PC-3 (cell line): ENCODE measurements around the gene TPK1. TPM values are rescaled to one million over a fixed set of nuclear protein-coding genes. Genes with fewer than 3 reads are reported as not detected.

Experiments
- ATAC-seq: fragments of 200-7000 bp; cut with Tn5 transposase; 2 replicates; pipeline ENCODE4 v1.9.1; 2020; ENCODE audit warnings: mild to moderate bottlenecking, moderate library complexity
- BruUV-seq: library from RNA; stranded (reverse); fragments of 400-500 nt; replicated peaks from 2 replicates; lab custom pipeline; 2021; lab: Mats Ljungman, UMichigan
- CTCF ChIA-PET: fragments of 300-600 bp; sonication (Branson Sonifier 250); formaldehyde crosslinking; loops from one replicate; lab custom pipeline; 2022; ENCODE audit warnings: antibody characterized with exemption; lab: Charles Lee
- POLR2A ChIA-PET: fragments of 300-600 bp; sonication (Branson Sonifier 250); formaldehyde crosslinking; loops from one replicate; lab custom pipeline; 2022; ENCODE audit warnings: antibody characterized with exemption; ENCODE audit not compliant: unreplicated experiment; lab: Charles Lee
- DNase-seq: peaks from one replicate; pipeline ENCODE4 v3.0.0-alpha.2; 2015
- H2AFZ ChIP-seq: fragments of 300-600 bp; sonication (generic); 2 replicates; pipeline ENCODE4 v1.6.0; 2016; ENCODE audit warnings: antibody characterized with exemption, low read length
- H3F3A ChIP-seq: fragments of 300-600 bp; sonication (generic); one replicate; pipeline ENCODE4 v1.6.0; 2017; ENCODE audit warnings: antibody characterized with exemption, low read length, control low read depth, mild to moderate bottlenecking; ENCODE audit not compliant: unreplicated experiment
- H3K27ac ChIP-seq: fragments of 300-600 bp; sonication (generic); 2 replicates; pipeline ENCODE4 v1.5.1; 2016; ENCODE audit warnings: mild to moderate bottlenecking, low read length
- H3K27me3 ChIP-seq: fragments of 300-600 bp; sonication (generic); 2 replicates; pipeline ENCODE4 v1.6.1; 2016; ENCODE audit warnings: low read length, mixed read lengths
- H3K36me3 ChIP-seq: fragments of 300-600 bp; sonication (generic); 2 replicates; pipeline ENCODE4 v1.6.1; 2016; ENCODE audit warnings: low read depth, mixed run types, low read length, mixed read lengths
- H3K4me1 ChIP-seq: fragments of 300-600 bp; sonication (generic); 2 replicates; pipeline ENCODE4 v1.5.1; 2016; ENCODE audit warnings: low read length; ENCODE audit not compliant: insufficient read depth
- H3K4me2 ChIP-seq: fragments of 300-600 bp; sonication (generic); 2 replicates; pipeline ENCODE4 v1.6.0; 2016; ENCODE audit warnings: low read length
- H3K4me3 ChIP-seq: fragments of 300-600 bp; sonication (generic); 2 replicates; pipeline ENCODE4 v1.5.1; 2016; ENCODE audit warnings: mild to moderate bottlenecking, low read length, mixed read lengths
- H3K79me2 ChIP-seq: fragments of 300-600 bp; sonication (generic); 2 replicates; pipeline ENCODE4 v1.6.1; 2017; ENCODE audit warnings: low read length, mixed read lengths
- H3K9ac ChIP-seq: fragments of 300-600 bp; sonication (generic); 2 replicates; pipeline ENCODE4 v1.6.0; 2016; ENCODE audit warnings: mild to moderate bottlenecking, low read length
- H3K9me2 ChIP-seq: fragments of 300-600 bp; sonication (generic); replicated peaks from 2 replicates; pipeline ENCODE4 v1.6.1; 2016; ENCODE audit warnings: mixed run types, low read length, mixed read lengths
- H3K9me3 ChIP-seq: fragments of 300-600 bp; sonication (generic); 2 replicates; pipeline ENCODE4 v1.6.1; 2016; ENCODE audit warnings: low read length, mixed read lengths
- H4K20me1 ChIP-seq: fragments of 300-600 bp; sonication (generic); 2 replicates; pipeline ENCODE4 v1.6.1; 2016; ENCODE audit warnings: low read length, mixed read lengths
- EZH2 ChIP-seq: fragments of 300-600 bp; sonication (generic); IDR thresholded peaks from one replicate; pipeline ENCODE4 v1.6.1; 2017; ENCODE audit warnings: antibody characterized with exemption, mild to moderate bottlenecking, low read length; ENCODE audit not compliant: unreplicated experiment
- EZH2phosphoT487 ChIP-seq: fragments of 300-600 bp; sonication (generic); IDR thresholded peaks from 2 replicates; pipeline ENCODE4 v1.6.1; 2018; ENCODE audit warnings: mild to moderate bottlenecking, antibody characterized with exemption, low read length, borderline replicate concordance
- intact Hi-C: fragments of 100-400 bp; cut with micrococcal nuclease; formaldehyde crosslinking; loops from 2 replicates; pipeline ENCODE4 v1.9.0; 2023
- total RNA-seq: library from RNA; depleted of rRNA; stranded (reverse); fragments of >200 nt; gene quantifications from 2 replicates; pipeline ENCODE4 v1.2.3, GENCODE V29; 2014
- TF ChIP-seq, protein P1 (sequence below): fragments of 300-600 bp; sonication (generic); conservative IDR thresholded peaks from 2 replicates; pipeline ENCODE4 v1.5.1; 2017; ENCODE audit warnings: antibody characterized with exemption, low read depth, mild to moderate bottlenecking, low read length

Gene TPK1
- total RNA-seq, 1 experiment from 2014 or later: 4.5 TPM

DNA sequence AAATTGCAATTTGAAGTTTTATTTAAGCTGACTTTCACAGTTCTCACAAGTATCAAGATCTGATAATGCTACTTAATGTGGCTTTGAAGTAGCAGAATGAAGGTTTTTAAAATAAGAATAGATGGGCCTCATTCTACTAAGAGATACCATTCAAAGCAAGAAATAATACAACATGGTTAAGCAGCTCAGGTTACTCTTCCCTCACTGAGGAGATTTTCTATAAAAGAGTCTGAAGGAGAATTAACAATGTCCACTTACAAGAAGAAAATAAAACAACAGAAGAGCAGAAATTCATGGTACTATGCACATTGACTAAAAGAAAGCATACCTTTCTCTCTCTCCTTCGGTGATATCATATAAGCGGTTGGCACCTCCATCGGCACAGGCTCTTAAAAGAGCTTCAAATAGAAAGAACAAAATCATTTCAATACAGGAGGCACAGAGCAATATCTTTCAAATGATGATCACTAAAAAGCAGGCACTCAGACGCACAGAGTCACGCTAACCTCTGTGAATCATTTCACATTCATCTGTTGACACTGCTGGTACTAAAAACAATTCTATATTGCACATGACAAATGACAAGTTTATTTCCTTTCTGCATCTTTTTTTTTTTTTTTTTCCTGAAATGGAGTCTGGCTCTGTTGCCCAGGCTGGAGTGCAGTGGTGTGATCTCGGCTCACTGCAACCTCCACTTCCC lies 153.1 kb downstream of the TPK1 start:
- H4K20me1 ChIP-seq: no peaks in the 10 kb centered on the region
- H3K27ac ChIP-seq: no peak overlapping the region
- ChIA-PET POLR2A (no interaction called here), CTCF (no interaction called here)
- no peak overlapping the region for H3K4me3 ChIP-seq
- no peaks in the 10 kb centered on the region for H3K4me1 ChIP-seq
- no peaks in the 10 kb centered on the region for H3K36me3 ChIP-seq
- BruUV-seq: no TSS peak
- no peak overlapping the region for H3K4me2 ChIP-seq
- H3K9ac ChIP-seq: no peak overlapping the region
- H3K27me3 ChIP-seq: peaks cover 6% of the 10 kb centered on the region; the same call in 1 of the 2 replicates
- no peak overlapping the region for H2AFZ ChIP-seq
- H3K9me2 ChIP-seq: no peaks in the 10 kb centered on the region
- ATAC-seq (no peak), DNase-seq (no peak)
- H3K9me3 ChIP-seq: no peaks in the 10 kb centered on the region
- H3F3A ChIP-seq: no peaks in the 10 kb centered on the region
- intact Hi-C loops: no loop called here
- TF ChIP-seq EZH2 (no peak), EZH2phosphoT487 (no peak)
- TF ChIP-seq, protein P1, sequence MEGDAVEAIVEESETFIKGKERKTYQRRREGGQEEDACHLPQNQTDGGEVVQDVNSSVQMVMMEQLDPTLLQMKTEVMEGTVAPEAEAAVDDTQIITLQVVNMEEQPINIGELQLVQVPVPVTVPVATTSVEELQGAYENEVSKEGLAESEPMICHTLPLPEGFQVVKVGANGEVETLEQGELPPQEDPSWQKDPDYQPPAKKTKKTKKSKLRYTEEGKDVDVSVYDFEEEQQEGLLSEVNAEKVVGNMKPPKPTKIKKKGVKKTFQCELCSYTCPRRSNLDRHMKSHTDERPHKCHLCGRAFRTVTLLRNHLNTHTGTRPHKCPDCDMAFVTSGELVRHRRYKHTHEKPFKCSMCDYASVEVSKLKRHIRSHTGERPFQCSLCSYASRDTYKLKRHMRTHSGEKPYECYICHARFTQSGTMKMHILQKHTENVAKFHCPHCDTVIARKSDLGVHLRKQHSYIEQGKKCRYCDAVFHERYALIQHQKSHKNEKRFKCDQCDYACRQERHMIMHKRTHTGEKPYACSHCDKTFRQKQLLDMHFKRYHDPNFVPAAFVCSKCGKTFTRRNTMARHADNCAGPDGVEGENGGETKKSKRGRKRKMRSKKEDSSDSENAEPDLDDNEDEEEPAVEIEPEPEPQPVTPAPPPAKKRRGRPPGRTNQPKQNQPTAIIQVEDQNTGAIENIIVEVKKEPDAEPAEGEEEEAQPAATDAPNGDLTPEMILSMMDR: no peak
- no peaks in the 10 kb centered on the region for H3K79me2 ChIP-seq

DNA sequence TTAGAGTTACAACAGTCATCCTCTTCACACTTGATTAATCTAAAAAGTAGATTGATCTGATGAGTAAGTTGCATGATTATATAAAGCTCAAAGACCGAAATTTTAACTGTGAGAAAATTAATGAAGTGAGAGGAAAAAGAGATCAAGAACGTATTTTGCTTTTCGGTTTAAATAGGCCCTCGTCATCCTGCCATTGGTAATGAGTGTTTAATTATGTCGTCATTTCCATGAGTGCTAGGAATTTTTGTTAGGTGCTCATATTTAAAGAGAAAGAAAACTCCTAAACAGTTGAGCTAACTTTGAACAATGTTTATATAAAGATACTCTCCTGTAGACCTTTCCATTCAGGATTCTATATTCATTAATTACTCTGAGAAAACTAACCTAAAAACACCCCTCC lies 159.4 kb downstream of the TPK1 start:
- Histone ChIP-seq H3K4me1 (no peaks in the 10 kb centered on the region), H3K36me3 (no peaks in the 10 kb centered on the region), H3K4me3 (no peak overlapping the region), H3F3A (no peaks in the 10 kb centered on the region), H2AFZ (no peak overlapping the region), H3K9me2 (no peaks in the 10 kb centered on the region), H3K9ac (no peak overlapping the region), H3K4me2 (no peak overlapping the region), H4K20me1 (no peaks in the 10 kb centered on the region), H3K27me3 (no peaks in the 10 kb centered on the region), H3K27ac (no peak overlapping the region), H3K9me3 (no peaks in the 10 kb centered on the region), H3K79me2 (no peaks in the 10 kb centered on the region)
- intact Hi-C loops: loop anchor here (10.0 kb wide), 1 partner anchor 178 kb away; no protein-coding TSS in a partner anchor
- ATAC-seq (no peak), DNase-seq (no peak)
- POLR2A ChIA-PET: no interaction called here
- CTCF ChIA-PET: no interaction called here
- TF ChIP-seq, protein P1: no peak
- TF ChIP-seq EZH2phosphoT487 (no peak), EZH2 (no peak)
- no TSS peak for BruUV-seq

DNA sequence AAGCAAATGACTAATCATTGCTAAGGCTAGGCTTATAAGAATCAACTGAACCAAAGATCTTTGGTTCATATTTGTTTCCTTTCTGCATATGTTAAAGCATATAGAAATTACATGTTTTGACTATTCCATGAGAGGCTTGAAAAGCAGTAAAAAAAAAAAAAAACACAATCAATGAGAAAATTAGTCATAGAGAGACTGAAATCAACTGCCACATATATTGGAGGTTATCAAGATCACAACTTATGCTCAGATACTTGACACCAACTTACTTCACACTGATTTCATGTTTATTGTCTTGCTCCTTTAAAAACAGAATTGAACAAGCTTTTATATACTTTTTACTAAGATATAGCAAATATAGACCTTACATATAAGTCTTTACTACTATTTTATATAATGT lies 161.3 kb downstream of the TPK1 start:
- no peak for ATAC-seq
- CTCF ChIA-PET: no interaction called here
- no TSS peak for BruUV-seq

More for the DNA sequence above, 161.3 kb downstream of the TPK1 start:
- no peak for TF ChIP-seq EZH2
- TF ChIP-seq EZH2phosphoT487: no peak
- TF ChIP-seq, protein P1: no peak
- POLR2A ChIA-PET: no interaction called here
- Histone ChIP-seq H3K27me3 (no peaks in the 10 kb centered on the region), H3K27ac (no peak overlapping the region), H2AFZ (no peak overlapping the region), H3K9me3 (no peaks in the 10 kb centered on the region), H4K20me1 (no peaks in the 10 kb centered on the region), H3K9ac (no peak overlapping the region), H3K9me2 (no peaks in the 10 kb centered on the region), H3K4me1 (no peaks in the 10 kb centered on the region), H3K4me3 (no peak overlapping the region), H3K79me2 (no peaks in the 10 kb centered on the region), H3F3A (no peaks in the 10 kb centered on the region), H3K4me2 (no peak overlapping the region), H3K36me3 (no peaks in the 10 kb centered on the region)
- intact Hi-C loops: loop anchor here (10.0 kb wide), 1 partner anchor 180 kb away; no protein-coding TSS in a partner anchor
- DNase-seq: no peak
